NB4 (cell line): ENCODE data around the gene PAQR7.

ENCODE experiments used
- CTCF ChIP-seq: IDR thresholded peaks from one replicate; pipeline ENCODE4 v1.5.1; 2012; ENCODE audit warnings: low read depth, low read length
- MYC ChIP-seq: IDR thresholded peaks from 2 replicates; pipeline ENCODE4 v1.6.1; 2011; ENCODE audit warnings: low read depth, low read length

- TF ChIP-seq CTCF (no peak), MYC (no peak)
These were observed 36.7 kb upstream of the PAQR7 start for GRCh38 chr1:25912076-25912831.
